Osteocyte (in vitro differentiated cells): ENCODE data around the gene CCBE1. TPM values are rescaled to one million over a fixed set of nuclear protein-coding genes. Genes with fewer than 3 reads are reported as not detected.

Source experiments
- DNase-seq: peaks from one replicate; pipeline ENCODE4 v3.0.0; 2021; ENCODE audit warnings: mixed read lengths; ENCODE audit not compliant: unreplicated experiment; ENCODE audit errors: extremely low spot score
- H3K27ac Mint-ChIP-seq: one replicate; pipeline ENCODE4 v1.8.0; 2021; ENCODE audit warnings: mild to moderate bottlenecking, mixed read lengths; ENCODE audit not compliant: unreplicated experiment
- H3K27me3 Mint-ChIP-seq: one replicate; pipeline ENCODE4 v1.8.0; 2021; ENCODE audit warnings: mixed read lengths; ENCODE audit not compliant: unreplicated experiment
- H3K36me3 Mint-ChIP-seq: one replicate; pipeline ENCODE4 v1.8.0; 2021; ENCODE audit warnings: mixed read lengths; ENCODE audit not compliant: unreplicated experiment
- H3K4me1 Mint-ChIP-seq: one replicate; pipeline ENCODE4 v1.8.0; 2021; ENCODE audit warnings: mixed read lengths; ENCODE audit not compliant: unreplicated experiment
- H3K4me3 Mint-ChIP-seq: one replicate; pipeline ENCODE4 v1.8.0; 2021; ENCODE audit warnings: mild to moderate bottlenecking, moderate library complexity, mixed read lengths; ENCODE audit not compliant: unreplicated experiment
- H3K9me3 Mint-ChIP-seq: one replicate; pipeline ENCODE4 v1.8.0; 2021; ENCODE audit warnings: mixed read lengths; ENCODE audit not compliant: unreplicated experiment
- CTCF ChIP-seq: fragments of 200-600 bp; sonication (generic); IDR thresholded peaks from 2 replicates; pipeline ENCODE4 v1.5.0; 2021; ENCODE audit warnings: antibody characterized with exemption, mild to moderate bottlenecking, moderate library complexity
- total RNA-seq: library from RNA; stranded (reverse); gene quantifications from 2 replicates; pipeline ENCODE4 v1.2.1, GENCODE V29; 2021

The CCBE1 gene
- total RNA-seq, 1 donor from 2014 or later: 22.8 TPM

- no peaks in the 10 kb centered on the region for H3K27me3 Mint-ChIP-seq
- H3K36me3 Mint-ChIP-seq: no peaks in the 10 kb centered on the region
- peaks cover 8% of the 10 kb centered on the region for H3K9me3 Mint-ChIP-seq
- DNase-seq: no peak
- peaks cover 29% of the 10 kb centered on the region for H3K4me1 Mint-ChIP-seq
- H3K4me3 Mint-ChIP-seq: no peak overlapping the region
- no peak overlapping the region for H3K27ac Mint-ChIP-seq
- TF ChIP-seq CTCF: no peak
Observed at GRCh38 chr18:59610546-59611140, 86.6 kb downstream of the CCBE1 start.

- H3K36me3 Mint-ChIP-seq: no peaks in the 10 kb centered on the region
- H3K9me3 Mint-ChIP-seq: peaks cover 8% of the 10 kb centered on the region
- H3K4me3 Mint-ChIP-seq: no peak overlapping the region
- peaks cover 39% of the 10 kb centered on the region for H3K4me1 Mint-ChIP-seq
- H3K27ac Mint-ChIP-seq: no peak overlapping the region
- TF ChIP-seq CTCF: no peak
- H3K27me3 Mint-ChIP-seq: no peaks in the 10 kb centered on the region
- no peak for DNase-seq
Observed at GRCh38 chr18:59609654-59610053, 87.6 kb downstream of the CCBE1 start.

- Mint-ChIP-seq H3K36me3 (no peaks in the 10 kb centered on the region), H3K27ac (no peak overlapping the region), H3K27me3 (no peaks in the 10 kb centered on the region), H3K4me1 (peaks cover 51% of the 10 kb centered on the region), H3K9me3 (peaks cover 8% of the 10 kb centered on the region), H3K4me3 (no peak overlapping the region)
- no peak for TF ChIP-seq CTCF
- no peak for DNase-seq
Observed at GRCh38 chr18:59607471-59607870, 89.8 kb downstream of the CCBE1 start.

- Mint-ChIP-seq H3K4me1 (peaks cover 52% of the 10 kb centered on the region), H3K27me3 (no peaks in the 10 kb centered on the region), H3K9me3 (peaks cover 8% of the 10 kb centered on the region), H3K36me3 (no peaks in the 10 kb centered on the region), H3K27ac (peak overlapping the region; percentile 78), H3K4me3 (no peak overlapping the region)
- DNase-seq: no peak
- no peak for TF ChIP-seq CTCF
Observed at GRCh38 chr18:59607078-59607379, 90.2 kb downstream of the CCBE1 start.

- no peak for TF ChIP-seq CTCF
- no peaks in the 10 kb centered on the region for H3K27me3 Mint-ChIP-seq
- H3K36me3 Mint-ChIP-seq: no peaks in the 10 kb centered on the region
- H3K27ac Mint-ChIP-seq: peak overlapping the region; percentile 78
- DNase-seq: no peak
- no peak overlapping the region for H3K4me3 Mint-ChIP-seq
- H3K4me1 Mint-ChIP-seq: peaks cover 58% of the 10 kb centered on the region
- H3K9me3 Mint-ChIP-seq: peaks cover 8% of the 10 kb centered on the region
Observed at GRCh38 chr18:59606193-59607077, 90.8 kb downstream of the CCBE1 start.
